ENCODE measurements around the gene TSHR.
"Not testable (repeated sequence)": the region's sequence is repeated elsewhere in the genome, so short reads cannot be mapped to it uniquely, and the experiment has no call there.

The TSHR gene

DNA sequence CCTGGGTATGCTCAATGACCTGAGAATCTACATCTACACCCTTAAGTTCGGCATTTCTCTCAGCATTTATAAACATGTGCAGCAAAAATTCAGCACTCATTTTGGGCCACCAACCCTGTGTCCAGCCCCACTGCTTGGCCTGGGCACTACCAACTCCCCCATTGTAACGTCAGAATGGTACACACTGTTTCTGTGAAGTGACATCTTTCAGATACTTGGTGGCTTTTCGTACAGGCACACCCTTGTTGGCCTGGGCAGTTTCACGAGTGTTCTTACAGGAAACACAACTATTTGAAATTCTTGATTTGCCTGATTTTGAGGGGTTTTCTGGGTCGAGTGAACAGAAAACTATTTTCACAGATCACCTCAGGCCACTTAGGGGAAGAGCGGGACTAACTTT is 46.0 kb downstream of the TSHR start:
- DNase-seq = no peak

DNA sequence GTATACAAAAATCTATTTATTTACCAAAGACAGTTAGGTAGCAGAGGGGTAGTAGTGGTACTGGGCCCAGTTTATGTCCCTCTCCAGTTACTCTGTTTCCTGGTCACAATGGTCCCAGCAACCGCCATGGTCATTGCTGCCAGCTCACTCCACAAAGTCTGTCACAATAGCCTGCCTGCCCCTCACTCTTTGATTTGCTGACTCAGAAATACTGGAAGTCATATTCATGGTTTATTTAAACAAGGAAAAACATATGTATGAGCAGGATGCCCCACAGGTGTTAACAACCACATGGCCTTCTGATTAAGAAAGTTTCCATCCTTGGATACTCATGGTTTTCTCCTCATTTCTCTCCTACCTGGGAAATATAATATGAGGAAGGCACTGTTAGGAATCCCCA is 49.2 kb downstream of the TSHR start:
- no peak for DNase-seq

DNA sequence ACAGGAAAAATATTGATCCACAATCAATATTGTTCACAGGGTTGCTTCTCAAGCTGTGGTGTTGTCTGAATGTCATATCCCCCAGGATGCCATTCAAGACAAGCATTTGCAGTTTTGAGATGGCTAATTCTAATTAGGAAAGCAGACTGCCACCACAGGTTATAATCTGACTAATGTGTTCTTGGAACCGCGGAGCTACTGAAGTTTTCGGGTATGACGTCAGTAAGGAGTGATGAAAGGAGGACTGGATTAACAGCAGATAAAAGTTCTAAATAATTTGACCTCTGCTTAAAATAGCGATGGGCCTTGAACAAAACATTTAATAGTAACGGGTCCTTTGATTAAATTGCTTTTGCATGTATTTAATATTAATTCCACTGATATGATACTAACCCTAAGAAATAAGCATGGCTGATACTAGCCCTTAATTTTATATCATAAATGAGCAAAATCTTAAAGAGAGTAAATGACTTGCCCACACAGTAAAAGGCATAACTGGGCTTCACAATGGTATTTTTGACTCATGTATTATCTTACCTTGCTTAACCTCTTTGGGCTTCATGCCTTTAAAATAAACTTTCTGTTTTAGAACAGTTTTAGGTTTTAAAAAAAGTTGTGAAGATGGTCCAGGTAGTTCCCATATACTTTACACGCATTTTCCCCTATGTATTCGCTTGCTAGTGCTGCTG is 50.3 kb downstream of the TSHR start:
- no peak for DNase-seq

DNA sequence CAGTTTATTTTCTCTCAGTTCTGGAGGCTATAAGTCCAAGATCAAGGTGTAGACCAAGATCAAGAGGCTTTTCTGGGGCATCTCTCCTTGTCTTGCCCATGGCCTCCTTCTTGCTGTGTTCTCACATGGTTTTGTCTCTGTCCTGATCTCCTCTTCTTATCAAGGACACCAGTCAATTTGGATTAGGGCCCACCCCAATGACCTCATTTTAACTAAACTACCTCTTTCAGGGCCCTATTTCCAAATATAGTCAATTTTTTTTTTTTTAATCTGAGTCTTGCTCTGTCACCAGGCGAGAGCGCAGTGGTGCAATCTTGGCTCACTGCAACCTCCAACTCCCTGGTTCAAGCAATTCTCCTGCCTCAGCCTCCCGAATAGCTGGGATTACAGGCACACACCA is 50.8 kb downstream of the TSHR start:
- no peak for DNase-seq

DNA sequence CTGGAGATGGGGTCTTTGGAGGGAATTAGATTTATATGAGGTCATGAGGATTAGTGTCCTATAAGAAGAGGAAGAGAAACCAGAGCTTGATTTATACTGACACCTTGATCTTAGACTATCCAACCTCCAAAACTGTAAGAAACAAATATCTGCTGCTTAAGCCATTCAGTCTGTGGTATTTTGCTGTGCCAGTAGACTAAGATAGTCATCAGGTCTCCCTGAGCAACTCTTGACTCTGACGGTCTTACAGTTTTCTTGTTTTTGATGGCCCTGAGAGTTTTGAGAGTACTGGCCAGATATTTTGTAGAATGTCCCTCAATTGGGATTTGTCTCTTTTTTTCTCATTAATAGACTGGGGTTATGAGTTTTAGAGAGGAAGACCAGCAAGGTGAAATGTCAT is 51.7 kb downstream of the TSHR start:
- DNase-seq = no peak

DNA sequence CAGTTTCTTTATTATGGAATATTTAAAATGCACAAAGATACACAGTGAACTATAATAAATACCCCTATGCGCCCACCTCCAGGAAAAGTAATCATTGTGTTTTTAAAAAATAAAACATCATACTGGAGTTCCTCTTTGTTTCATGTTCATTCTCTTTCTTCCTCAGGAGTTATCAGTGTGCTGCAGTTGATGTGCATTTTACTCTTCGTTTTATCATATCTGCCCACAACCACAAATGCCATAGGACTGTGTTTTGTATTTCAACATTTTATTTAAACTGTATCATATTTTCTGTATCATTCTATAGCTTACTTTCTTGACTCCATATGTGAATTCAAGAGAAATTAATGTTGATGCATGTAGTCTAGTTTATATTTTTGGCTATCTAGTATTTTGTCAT is 53.9 kb downstream of the TSHR start:
- no peak for DNase-seq

DNA sequence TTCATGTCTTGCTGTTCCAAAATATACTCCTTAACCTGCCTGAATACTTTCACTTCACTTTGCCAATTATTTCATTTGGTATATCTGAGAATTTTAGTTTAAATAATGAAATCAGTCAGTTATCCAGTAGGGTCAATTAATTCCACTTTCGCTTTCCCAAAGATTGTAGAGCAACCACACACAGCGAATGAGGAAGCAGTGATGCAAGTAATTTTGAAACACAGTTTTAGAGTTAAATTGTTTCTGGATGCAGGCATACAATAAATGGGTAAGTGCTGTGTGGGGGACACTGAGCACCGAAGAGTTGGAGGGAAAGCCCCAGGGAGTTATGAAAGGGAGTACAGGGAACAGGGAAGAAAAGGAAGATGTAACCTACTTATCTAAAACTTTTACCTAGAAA is 62.8 kb downstream of the TSHR start:
- DNase-seq = no peak

DNA sequence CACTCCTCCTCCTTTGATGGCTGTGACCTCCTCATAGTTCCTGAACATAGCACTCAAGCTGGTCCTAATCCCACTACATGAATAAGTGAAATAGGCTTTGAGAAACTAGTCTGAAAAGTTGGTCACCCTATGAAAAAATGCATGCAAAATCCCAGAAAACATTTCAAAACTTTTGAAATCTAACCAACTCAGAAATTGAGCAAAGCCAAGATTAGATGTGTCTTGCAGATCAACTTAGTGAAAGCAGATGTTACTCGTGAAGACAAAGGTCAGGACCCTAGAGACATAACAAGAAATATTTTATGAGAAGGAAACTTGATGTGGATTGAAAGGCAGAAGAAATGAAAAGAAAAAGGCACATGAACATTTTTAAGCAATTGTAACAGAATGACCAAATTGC is 63.3 kb downstream of the TSHR start:
- DNase-seq = no peak

DNA sequence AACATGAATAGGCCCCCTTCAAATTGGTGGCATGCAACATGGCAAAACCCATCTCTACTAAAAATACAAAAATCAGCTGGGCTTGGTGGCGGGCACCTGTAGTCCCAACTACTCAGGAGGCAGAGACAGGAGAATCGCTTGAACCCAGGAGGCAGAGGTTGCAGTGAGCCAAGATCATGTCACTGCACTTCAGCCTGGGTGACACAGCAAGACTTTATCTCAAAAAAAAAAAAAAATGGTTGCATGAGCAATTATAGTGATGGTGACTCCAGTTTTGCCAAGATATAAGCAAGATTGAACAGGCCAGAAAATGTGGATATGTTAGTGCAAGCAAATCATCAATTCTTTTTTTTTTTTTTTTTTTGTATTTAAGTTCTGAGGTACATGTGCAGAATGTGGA is 63.7 kb downstream of the TSHR start:
- DNase-seq = not testable (repeated sequence)

DNA sequence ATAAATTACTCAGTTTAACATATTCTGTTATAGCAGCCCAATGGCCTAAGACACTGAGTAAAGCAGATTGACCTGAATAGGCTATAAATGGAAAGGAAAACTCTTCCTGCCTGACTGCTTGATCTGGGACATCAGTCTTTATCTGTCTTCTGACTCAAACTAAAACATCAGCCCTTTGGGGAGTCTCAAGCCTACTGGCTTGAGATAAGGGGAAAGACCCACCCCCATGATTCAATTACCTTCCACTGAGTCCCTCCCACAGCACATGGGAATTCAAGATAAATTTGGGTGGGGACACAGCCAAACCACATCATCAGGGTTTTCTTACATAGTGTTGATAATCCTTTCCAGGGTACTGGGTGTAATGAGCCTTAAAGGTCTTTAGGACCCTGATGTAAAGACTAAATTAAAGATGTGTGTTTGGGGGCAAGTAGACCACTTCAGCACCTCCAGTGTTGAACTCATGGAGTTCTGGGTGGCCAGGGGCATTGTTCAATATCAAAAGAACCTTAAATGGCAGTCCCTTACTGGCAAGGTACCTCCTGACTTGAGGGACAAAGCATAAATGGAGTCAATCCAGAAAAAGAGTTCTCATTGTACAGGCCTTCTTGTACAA is 67.8 kb downstream of the TSHR start:
- no peak for DNase-seq

DNA sequence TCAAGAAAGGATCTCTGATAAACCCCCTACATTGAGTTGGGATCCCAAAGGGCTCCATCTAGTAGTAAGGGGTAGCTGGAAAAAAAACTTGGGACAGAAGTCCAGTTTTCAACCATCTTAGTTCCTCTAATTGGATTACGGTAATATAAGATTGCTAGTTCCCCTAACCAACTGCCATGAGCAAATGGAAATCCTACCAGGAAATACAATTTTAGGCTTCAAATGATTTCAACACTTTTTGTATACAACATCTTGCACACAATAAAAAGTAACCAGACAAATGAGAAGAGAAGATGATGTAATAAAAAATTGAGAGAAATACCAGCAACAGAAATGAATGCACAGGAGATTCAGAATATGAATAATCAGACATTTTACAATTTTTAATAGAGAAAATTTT is 73.0 kb downstream of the TSHR start:
- DNase-seq = no peak

DNA sequence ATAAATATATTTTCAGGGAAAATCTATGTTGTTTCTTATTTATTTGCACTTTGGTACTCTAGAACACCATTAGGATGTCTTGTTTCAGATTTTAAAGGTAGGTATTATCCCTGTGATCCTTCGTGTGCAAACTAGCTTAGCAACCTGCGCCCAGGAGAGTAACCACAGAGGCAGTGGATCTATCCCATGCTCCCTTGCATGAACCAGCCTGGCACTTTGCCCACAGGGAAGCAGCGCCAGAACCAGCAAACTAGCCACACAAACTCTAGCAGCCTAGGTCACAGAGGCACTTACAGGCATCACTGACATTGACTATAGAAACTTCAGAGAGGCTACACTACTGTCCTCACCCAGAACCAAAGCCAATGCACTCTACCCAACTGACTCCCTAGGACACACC is 76.1 kb downstream of the TSHR start:
- DNase-seq = no peak

DNA sequence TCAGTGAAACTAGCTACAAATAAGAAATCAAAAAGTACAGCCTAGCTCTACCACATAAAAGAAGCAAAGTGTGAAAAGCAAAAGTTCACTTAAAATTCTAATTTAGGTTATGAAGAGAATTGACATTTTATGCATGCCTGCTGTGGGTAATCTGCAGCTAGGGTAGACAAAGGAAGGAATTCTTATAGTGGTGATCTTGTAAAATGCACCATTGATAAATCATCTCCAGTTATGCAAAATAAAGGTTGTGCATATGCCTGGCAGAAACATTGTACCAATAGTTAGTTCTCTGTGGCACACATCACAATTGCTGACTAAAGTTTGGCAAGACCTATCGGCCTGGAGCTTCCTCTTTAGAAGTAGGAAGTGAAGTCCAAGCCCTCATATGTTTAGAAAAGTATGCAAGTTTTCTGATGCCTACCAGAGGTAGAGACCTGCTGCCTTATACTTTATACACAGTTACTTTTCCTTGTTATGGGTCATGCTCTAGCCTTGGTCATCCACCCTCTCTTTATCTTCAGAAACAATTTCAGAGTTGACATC is 78.3 kb downstream of the TSHR start:
- no peak for DNase-seq

DNA sequence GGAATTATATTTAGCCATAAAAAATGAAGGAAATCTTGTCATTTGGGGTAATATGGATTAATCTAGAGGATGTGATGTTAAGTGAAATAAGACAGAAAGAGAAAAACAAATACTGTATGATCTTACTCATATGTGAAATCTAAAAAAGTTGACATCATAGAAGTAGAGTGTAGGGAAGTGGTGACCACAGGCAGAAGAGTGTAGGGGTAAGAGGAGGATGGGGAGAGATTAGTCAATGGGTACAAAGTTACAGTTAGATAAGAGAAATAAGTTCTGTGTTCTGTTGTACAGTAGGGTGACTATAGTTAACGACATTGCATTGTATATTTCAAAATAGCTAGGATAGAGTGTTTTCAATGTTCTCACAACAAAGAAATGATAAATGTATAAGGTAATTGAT is 87.0 kb downstream of the TSHR start:
- no peak for DNase-seq

DNA sequence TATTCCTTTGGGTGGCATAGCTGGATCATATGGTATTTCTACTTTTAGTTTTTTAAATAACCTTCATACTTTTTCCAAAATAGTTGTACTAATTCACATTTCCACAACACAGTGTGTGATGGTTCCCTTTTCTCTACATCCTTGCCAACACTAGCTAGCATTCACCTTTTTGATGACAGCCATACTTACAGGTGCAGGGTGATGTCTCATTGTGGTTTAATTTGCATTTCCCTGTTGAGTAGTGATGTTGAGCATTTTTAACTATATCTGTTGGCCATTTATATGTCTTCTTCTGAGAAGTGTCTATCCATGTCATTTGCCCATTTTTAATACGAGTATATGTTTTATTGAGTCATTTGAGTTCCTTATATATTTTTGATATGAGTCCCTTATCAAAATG is 96.1 kb downstream of the TSHR start:
- DNase-seq = no peak

DNA sequence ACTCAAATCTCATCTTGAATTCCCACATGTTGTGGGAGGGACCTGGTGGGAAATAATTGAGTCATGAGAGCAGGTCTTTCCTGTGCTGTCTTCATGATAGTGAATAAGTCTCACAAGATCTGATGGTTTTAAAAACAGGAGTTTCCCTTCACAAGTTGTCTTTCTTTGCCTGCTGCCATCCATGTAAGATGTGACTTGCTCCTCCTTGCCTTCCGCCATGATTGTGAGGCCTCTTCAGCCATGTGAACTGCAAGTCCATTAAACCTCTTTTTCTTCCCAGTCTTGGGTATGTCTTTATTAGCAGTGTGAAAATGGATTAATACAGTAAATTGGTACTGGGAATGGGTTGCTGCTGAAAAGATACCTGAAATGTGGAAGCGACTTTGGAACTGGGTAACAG is 98.6 kb downstream of the TSHR start:
- not testable (repeated sequence) for DNase-seq

DNA sequence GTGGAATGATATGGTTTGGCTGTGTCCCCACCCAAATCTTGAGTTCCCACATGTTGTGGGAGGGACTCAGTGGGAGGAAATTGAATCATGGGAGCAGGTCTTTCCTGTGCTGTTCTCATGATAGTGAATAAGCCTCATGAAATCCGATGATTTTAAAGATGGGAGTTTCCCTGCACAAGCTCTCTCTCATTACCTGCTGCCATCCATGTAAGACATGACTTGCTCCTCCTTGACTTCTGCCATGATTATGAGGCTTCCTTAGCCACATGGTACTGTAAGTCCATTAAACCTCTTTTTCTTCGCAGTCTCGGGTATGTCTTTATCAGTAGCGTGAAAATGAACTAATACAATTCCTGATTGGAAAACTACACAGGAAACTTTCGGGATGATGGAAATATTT is 100.5 kb downstream of the TSHR start:
- no peak for DNase-seq

DNA sequence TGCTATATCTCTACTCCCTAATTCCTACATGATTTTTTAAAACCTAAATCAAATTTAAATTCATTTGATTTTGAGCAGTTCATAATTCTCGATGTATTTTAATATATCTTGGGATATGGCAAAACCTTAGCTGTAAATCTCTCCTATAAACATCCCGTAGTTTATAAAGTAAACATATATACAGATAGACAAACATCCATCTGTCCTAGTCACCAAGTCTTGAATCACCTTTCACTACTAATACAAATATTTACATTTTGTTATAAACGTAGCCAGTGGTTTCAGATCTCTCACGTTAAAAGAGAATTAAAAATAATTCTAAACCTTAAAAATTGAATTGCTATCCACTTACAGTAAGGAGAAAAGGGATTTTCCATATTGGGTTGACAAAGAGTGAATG is 107.0 kb downstream of the TSHR start:
- no peak for DNase-seq

DNA sequence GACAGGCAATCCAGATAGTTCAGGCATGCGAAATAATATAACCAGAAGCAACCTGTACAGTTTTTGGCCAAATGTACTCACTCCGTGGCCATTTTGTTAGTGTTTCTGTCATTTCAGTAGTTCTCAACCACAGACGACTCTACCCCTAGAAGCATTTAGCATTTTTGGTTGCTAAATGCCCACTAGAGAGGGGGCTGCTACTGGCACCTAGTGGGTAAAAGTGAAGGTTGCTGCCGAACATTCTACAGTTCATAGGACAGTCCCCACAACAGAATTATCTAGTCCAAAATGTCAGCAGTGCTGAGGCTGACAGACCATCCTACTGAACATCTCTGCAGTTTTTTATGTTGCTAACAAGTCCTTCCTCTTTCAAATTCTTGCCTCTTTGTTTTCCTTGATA is 107.4 kb downstream of the TSHR start:
- no peak for DNase-seq

DNA sequence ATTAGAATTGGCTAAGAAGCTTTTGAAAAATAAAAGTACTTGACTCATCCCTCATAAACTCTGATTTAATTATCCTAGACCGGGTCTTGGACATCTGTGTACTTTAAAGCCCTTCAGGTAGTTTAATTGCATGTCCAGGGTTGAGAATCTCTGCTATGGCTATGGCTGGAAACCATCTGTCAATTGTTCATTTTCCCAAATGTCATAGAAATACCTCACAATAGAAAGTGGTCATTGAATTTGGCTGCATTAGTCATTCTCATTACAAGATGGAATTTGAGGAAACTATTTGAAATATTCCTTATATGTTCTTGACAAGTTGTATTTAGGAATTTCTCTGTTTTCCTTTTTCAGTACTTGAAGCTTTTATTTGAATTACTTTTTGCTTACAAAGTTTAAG is 111.3 kb downstream of the TSHR start:
- DNase-seq = peak; percentile 11

DNA sequence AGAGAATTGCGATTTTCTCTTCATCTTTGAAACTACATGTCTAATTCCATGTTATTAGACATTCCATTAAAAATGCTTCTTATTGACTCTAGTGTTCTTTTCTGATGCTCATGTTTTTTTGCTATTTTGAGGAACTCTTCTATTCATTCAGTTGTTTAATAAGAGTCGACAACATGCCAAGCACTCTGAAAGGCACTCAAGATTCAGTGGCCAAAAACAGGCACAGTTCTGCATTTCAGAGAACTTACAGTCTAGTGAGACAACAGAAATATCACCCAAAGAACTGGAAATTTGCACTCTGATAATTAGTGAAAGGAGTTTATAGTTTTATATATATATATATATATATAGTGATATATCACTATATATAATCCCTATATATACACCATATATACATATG is 111.7 kb downstream of the TSHR start:
- DNase-seq = no peak

DNA sequence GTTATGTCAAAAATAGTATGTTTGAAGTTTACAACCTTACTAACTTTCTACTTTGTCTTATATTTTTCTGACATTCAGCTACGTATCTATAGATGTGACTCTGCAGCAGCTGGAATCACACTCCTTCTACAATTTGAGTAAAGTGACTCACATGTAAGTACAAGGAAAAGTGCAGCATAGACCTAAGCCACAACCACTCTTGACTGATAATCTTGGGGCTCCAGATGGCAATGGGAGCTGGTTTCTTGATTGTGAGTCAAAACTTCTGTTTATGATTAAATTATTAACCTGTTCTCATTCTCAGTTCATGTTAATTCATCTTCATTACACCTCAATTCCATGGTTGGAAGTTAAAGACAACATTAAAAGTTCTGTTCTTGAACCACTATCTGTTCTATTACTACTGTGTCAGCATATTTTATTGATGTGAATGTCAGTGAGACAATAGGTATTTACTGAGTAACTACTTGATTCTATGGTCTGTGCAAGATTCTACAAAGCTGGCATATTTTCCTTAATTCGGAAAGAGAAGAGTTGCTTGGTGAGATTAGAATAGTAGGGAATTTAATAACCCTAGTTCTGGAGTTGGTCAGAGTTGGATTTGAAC is 112.9 kb downstream of the TSHR start:
- DNase-seq = no peak

DNA sequence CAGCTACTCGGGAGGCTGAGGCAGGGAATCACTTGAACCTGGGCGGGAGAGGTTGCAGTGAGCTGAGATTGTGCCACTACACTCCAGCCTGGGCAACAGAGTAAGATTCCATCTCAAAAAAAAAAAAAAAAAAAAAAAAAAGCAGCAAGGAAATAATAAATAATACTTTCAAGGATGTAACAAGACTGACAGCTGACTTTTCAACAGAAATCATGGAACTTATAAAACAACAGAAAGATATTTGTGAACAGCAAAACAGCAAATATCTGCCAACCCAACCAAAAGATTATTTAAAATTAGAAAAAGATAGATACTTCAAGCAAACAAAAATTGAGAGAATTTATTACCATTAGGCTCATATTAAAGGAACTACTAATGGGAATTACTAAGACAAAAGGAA is 115.1 kb downstream of the TSHR start:
- DNase-seq = no peak

DNA sequence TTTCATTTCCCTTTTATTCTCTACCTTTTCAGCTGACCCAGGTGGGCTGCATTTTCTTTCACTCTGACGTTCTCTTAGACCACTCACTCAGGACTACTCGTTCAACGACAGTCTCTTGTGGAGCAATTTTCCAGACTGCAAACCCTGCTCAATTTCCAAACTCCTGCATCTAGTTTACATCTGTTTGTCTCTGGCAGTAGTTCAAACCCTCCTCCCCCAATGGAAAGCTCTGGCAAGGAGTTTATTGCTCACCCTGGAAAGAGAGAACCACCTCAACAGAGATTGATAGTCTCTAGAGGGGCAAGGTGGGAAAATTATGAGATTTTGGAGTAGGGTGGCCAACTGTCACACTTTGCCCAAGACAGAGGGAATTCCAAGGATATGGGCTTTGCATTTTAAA is 130.2 kb downstream of the TSHR start:
- no peak for DNase-seq
